ENCODE measurements around the gene PCDHGA10.
"Not testable (repeated sequence)": the region's sequence is repeated elsewhere in the genome, so short reads cannot be mapped to it uniquely, and the experiment has no call there.

PCDHGA10 gene

DNA sequence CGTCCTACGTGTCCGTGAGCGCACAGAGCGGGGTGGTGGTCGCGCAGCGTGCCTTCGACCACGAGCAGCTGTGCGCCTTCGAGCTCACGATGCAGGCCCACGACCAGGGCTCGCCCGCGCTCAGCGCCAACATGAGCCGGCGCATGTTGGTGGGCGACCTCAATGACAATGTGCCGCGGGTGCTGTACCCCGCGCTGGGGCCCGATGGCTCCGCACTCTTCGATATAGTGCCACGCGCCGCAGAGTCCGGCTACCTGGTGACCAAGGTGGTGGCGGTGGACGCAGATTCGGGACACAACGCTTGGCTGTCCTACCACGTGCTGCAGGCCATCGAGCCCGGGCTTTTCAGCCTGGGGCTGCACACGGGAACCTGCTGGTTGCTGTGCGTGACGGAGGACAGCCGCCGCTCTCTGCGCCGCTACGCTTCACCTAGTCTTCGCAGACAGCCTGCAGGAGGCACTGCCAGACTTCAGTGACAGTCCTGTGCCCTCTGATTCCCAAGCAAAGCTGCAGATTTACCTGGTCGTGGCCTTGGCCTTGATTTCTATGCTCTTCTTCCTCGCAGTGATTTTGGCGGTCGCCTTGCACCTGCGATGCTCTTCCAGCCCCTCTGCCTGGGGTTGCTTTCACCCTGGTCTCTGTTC is 15.1 kb downstream of the PCDHGA10 start:
- DNase-seq: no peak

DNA sequence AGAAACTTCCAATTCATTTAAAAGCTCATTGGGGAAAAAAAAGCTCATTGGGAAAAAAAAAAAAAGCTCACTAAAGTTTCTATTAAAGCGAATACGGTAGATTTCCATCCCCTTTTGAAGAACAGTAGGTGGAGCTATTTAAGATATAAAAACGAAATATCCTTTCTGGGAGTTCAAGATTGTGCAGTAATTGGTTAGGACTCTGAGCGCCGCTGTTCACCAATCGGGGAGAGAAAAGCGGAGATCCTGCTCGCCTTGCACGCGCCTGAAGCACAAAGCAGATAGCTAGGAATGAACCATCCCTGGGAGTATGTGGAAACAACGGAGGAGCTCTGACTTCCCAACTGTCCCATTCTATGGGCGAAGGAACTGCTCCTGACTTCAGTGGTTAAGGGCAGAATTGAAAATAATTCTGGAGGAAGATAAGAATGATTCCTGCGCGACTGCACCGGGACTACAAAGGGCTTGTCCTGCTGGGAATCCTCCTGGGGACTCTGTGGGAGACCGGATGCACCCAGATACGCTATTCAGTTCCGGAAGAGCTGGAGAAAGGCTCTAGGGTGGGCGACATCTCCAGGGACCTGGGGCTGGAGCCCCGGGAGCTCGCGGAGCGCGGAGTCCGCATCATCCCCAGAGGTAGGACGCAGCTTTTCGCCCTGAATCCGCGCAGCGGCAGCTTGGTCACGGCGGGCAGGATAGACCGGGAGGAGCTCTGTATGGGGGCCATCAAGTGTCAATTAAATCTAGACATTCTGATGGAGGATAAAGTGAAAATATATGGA is 17.7 kb downstream of the PCDHGA10 start, which contains the start of gene PCDHGA12:
Gene PCDHGA12, plus strand, starts transcription at position 176 of the 782 bp plus-strand sequence. Its CDS starts 253 bp downstream, at position 429.
- no peak for DNase-seq

DNA sequence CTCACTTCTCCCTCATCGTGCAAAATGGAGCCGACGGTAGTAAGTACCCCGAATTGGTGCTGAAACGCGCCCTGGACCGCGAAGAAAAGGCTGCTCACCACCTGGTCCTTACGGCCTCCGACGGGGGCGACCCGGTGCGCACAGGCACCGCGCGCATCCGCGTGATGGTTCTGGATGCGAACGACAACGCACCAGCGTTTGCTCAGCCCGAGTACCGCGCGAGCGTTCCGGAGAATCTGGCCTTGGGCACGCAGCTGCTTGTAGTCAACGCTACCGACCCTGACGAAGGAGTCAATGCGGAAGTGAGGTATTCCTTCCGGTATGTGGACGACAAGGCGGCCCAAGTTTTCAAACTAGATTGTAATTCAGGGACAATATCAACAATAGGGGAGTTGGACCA is 18.5 kb downstream of the PCDHGA10 start:
- DNase-seq: no peak

DNA sequence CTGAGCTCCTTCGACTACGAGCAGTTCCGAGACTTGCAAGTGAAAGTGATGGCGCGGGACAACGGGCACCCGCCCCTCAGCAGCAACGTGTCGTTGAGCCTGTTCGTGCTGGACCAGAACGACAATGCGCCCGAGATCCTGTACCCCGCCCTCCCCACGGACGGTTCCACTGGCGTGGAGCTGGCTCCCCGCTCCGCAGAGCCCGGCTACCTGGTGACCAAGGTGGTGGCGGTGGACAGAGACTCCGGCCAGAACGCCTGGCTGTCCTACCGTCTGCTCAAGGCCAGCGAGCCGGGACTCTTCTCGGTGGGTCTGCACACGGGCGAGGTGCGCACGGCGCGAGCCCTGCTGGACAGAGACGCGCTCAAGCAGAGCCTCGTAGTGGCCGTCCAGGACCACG is 19.5 kb downstream of the PCDHGA10 start:
- not testable (repeated sequence) for DNase-seq

DNA sequence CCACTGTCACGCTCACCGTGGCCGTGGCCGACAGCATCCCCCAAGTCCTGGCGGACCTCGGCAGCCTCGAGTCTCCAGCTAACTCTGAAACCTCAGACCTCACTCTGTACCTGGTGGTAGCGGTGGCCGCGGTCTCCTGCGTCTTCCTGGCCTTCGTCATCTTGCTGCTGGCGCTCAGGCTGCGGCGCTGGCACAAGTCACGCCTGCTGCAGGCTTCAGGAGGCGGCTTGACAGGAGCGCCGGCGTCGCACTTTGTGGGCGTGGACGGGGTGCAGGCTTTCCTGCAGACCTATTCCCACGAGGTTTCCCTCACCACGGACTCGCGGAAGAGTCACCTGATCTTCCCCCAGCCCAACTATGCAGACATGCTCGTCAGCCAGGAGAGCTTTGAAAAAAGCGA is 19.9 kb downstream of the PCDHGA10 start:
- not testable (repeated sequence) for DNase-seq

DNA sequence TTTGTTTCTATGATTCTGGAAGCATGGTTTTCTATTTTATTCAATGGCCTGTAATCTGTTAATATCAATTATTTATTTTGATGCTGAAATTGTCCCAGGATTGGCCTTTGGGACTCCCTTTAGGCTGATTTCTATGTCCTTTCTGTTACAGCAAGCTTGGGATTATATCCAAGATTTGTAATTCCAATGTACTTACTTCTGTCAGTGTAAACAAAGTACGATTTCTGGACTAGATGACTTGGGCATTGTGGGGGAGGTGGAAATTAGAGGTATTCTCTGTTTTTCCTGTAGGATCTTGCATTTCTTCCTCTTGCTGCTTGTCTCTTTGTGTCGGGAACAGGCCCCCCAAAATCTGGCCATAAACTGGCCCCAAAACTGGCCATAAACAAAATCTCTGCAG is 21.2 kb downstream of the PCDHGA10 start:
- DNase-seq: no peak

DNA sequence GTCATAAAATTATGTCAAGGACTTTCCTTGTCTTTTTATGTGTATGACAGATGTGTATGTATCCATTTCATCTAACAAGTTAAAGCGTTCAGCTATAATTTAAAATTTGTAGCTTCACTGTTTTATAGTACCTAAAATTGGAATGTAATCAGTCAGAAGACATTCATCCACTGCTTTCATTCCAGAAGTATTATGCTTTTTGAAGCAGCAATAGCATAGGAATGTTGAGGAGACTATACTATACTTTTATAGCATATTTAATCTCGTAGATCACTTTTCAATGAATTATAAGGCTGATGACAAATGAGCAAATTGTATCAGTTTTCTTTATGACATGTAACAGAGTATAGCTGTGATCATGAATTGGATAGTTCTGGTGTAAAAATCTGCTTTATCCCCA is 24.4 kb downstream of the PCDHGA10 start:
- DNase-seq: no peak

DNA sequence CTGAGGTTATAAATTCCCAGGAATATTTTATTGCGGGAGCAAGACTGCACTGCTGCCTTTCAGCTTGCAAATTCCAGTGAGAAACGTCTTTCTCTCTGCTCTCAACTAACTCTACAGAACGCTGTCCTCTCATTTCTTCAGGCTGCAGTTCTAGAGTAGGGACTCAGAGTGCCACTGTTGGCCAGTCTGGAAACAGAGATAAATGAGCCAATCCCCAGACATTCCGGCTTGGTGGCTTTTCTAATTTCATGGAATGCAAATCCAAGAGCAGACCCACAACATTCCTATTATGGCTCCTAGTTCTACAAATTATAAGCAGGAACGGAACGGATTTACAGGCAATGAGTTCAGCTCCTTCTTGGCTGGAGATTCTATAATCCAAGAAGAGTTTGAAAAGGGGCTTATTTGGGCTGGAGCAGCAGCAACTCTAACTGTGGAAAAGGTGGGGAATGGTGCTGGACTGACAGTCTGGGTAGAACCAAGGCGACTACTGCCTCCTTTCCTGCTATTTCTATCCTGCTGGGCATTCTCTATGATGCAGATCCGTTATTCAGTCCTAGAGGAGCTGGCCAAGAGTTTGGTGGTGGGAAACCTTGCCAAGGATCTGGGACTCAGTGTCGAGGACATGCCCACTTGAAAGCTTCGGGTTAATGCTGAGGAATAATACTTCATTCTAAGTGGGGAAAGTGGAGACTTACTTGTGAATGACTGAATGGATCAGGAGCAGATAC is 26.8 kb downstream of the PCDHGA10 start:
- no peak for DNase-seq

DNA sequence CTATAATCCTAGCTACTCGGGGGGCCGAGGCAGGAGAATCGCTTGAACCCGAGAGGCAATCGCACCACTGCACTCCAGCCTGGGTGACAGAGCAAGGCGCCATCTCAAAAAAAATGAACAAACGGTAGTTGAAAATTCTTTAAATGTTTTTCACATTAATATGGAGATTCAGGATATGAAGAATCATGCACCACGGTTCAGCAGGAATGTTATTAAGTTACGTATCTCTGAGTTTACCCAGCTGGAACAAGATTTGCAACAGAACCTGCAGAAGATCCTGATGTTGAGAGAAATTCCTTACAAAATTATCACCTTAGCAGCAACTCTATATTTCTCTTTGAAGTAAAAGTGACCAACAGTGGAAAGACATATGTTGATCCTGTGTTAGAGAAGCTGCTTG is 27.6 kb downstream of the PCDHGA10 start:
- no peak for DNase-seq

DNA sequence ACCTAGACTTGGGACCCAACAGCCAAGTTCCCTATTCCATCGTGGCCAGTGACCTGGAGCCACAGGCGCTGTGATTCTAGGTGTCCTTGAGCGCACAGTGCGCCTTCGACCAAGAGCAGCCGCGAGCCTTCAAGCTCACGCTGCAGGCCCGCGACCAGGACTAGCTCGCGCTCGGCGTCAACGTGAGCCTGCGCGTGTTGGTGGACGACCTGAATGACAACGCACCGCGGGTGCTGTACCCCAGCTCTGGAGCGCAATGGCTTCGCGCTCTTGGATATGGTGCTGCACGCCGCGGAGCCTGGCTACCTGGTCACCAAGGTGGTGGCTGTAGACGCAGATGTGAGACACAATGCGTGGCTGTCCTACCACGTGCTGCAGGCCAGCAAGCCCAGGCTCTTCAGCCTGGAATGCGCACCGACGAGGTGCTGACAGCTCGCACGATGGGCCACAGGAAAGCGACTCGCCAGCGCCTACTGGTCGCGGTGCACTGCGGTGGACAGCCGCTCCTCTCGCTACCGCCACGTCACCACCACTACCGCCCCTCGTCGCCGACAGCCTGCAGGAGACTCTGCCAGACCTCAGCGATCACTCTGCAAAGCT is 28.9 kb downstream of the PCDHGA10 start:
- DNase-seq: no peak

DNA sequence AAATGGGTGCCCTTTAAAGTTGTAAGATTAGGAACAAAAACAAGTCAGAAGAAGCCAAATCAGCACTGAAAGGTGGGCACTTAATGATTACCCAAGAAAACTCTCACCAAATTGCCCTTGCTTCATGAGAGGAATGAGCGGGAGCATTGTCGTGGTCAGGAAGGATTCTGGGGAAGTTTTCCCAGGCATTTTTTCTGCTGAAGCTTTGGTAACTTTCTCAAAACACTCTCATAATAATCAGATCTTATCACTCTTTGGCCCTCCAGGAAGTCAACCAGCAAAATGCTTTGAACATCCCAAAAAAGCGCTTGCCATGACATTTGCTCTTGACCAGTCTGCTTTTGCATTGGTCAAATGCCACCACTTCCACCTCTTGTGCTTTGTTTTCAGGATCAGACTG is 52.6 kb downstream of the PCDHGA10 start:
- DNase-seq: no peak
